GM12878 (cell line): ENCODE results near the gene TBC1D3. TPM values are rescaled to one million over a fixed set of nuclear protein-coding genes. Genes with fewer than 3 reads are reported as not detected.
"Not testable (repeated sequence)": the region's sequence is repeated elsewhere in the genome, so short reads cannot be mapped to it uniquely, and the experiment has no call there.

Experiments
- ATAC-seq: fragments of 200-7000 bp; cut with Tn5 transposase; 3 replicates; pipeline ENCODE4 v1.9.1; 2020; ENCODE audit warnings: mild to moderate bottlenecking, moderate library complexity
- Bru-seq: library from RNA; stranded (reverse); fragments of 400-500 nt; gene quantifications from one replicate; lab custom pipeline; 2021; lab: Mats Ljungman, UMichigan
- BruChase-seq, 2 experiments: library from RNA; stranded (reverse); fragments of 400-500 nt; gene quantifications; one replicate each; lab custom pipeline; 2021; lab: Mats Ljungman, UMichigan
- BruUV-seq: library from RNA; stranded (reverse); fragments of 400-500 nt; replicated peaks from 2 replicates; lab custom pipeline; 2021; lab: Mats Ljungman, UMichigan
- CTCF ChIA-PET: fragments of 300-600 bp; sonication (Branson Sonifier 250); formaldehyde crosslinking; extraction: SDS; loops from one replicate; lab custom pipeline; 2021; ENCODE audit warnings: inconsistent platforms; lab: Yijun Ruan, JAX
- POLR2A ChIA-PET: fragments of 350-600 bp; formaldehyde crosslinking; extraction: SDS; loops from one replicate; lab custom pipeline; 2021; ENCODE audit warnings: inconsistent platforms; lab: Charles Lee
- RAD21 ChIA-PET: fragments of 300-600 bp; sonication (Branson Sonifier 250); formaldehyde crosslinking; loops from one replicate; lab custom pipeline; 2023; ENCODE audit warnings: antibody characterized with exemption; ENCODE audit not compliant: unreplicated experiment; lab: Charles Lee
- SMC1A ChIA-PET: fragments of 300-600 bp; sonication (Branson Sonifier 250); formaldehyde crosslinking; loops from one replicate; lab custom pipeline; 2023; ENCODE audit not compliant: unreplicated experiment, uncharacterized antibody; lab: Charles Lee
- DNase-seq: peaks from one replicate; pipeline ENCODE4 v3.0.0-alpha.2; 2011; ENCODE audit warnings: low read depth, low spot score
- FAIRE-seq: peaks from 3 replicates; lab custom pipeline; 2011; peaks lifted over from hg19 to GRCh38; lab: Jason Lieb, UNC
- H2AFZ ChIP-seq: 2 replicates; pipeline ENCODE4 v1.6.0; 2011; ENCODE audit warnings: low read depth, low read length, control low read depth; ENCODE audit not compliant: control insufficient read depth
- H3K27ac ChIP-seq: 2 replicates; pipeline ENCODE4 v1.5.1; 2011; ENCODE audit warnings: control low read depth; ENCODE audit not compliant: control insufficient read depth, insufficient read depth
- H3K27me3 ChIP-seq, 2 experiments: replicated peaks in 1 of 2; 2 replicates each; pipeline versions ENCODE4 v1.6.0 to v1.6.1; 2011; ENCODE audit warnings: low read length in 1 of 2; ENCODE audit not compliant: control insufficient read depth in 2 of 2, insufficient read depth in 2 of 2
- H3K36me3 ChIP-seq, 2 experiments: 2 replicates each; pipeline ENCODE4 v1.5.1; 2011; ENCODE audit warnings: low read length in 1 of 2; ENCODE audit not compliant: control insufficient read depth in 2 of 2, insufficient read depth in 2 of 2
- H3K4me1 ChIP-seq: 2 replicates; pipeline ENCODE4 v1.6.1; 2011; ENCODE audit warnings: mild to moderate bottlenecking, low read length, moderate library complexity, mixed read lengths; ENCODE audit not compliant: control insufficient read depth, insufficient read depth
- H3K4me2 ChIP-seq: 2 replicates; pipeline ENCODE4 v1.6.0; 2011; ENCODE audit warnings: control low read depth; ENCODE audit not compliant: control insufficient read depth, insufficient read depth
- H3K4me3 ChIP-seq: fragments of 200-600 bp; sonication (generic); 2 replicates; pipeline ENCODE4 v1.5.1; 2016
- H3K79me2 ChIP-seq: 2 replicates; pipeline ENCODE4 v1.6.0; 2011; ENCODE audit warnings: low read length; ENCODE audit not compliant: control insufficient read depth, insufficient read depth
- H3K9ac ChIP-seq: 2 replicates; pipeline ENCODE4 v1.8.0; 2011; ENCODE audit warnings: low read length, control low read depth, mixed read lengths; ENCODE audit not compliant: control insufficient read depth, insufficient read depth
- H3K9me3 ChIP-seq: replicated peaks from 3 replicates; pipeline ENCODE4 v1.5.1; 2011; ENCODE audit warnings: mild to moderate bottlenecking, low read length; ENCODE audit not compliant: control insufficient read depth, insufficient read depth
- H4K20me1 ChIP-seq: 2 replicates; pipeline ENCODE4 v1.6.0; 2011; ENCODE audit not compliant: control insufficient read depth, insufficient read depth
- WGBS: methylation state at CpG from one replicate; pipeline ENCODE4 v1.1.6; 2016; ENCODE audit warnings: low lambda C conversion rate; ENCODE audit not compliant: insufficient replicate concordance, insufficient coverage; ENCODE audit errors: missing lambda C conversion rate; 5-methylcytosine and 5-hydroxymethylcytosine counted together
- in situ Hi-C: fragments of 300-500 bp; cut with MboI; formaldehyde crosslinking; loops from 9 replicates; pipeline ENCODE4 v1.14.3; 2018; ENCODE audit warnings: mixed read lengths
- intact Hi-C: fragments of 100-400 bp; cut with micrococcal nuclease; formaldehyde crosslinking; loops from one replicate; pipeline ENCODE4 v1.14.2; 2022; ENCODE audit not compliant: unreplicated experiment
- long read RNA-seq, 2 experiments: library from polyadenylated mRNA; unstranded; transcript quantifications; one replicate each; pipeline ENCODE4 v2.0.0, GENCODE V29; 2019 to 2020
- polyA minus RNA-seq, 3 experiments: library from RNA; depleted of rRNA, polyadenylated mRNA; stranded (reverse); fragments of >200 nt; gene quantifications; 2 replicates each; pipeline ENCODE4 v1.2.3, GENCODE V29; 2011
- polyA plus RNA-seq, 11 experiments: library from polyadenylated mRNA; depleted of rRNA in 4 of 11; unstranded in 6 of 11; stranded (reverse) in 5 of 11; fragments of >200 nt; fragmentation: Nextera tagmentation in 4 of 11; fragmentation: Illumina TruSeq in 1 of 11; extraction: Ambion mirVana in 4 of 11; extraction: Trizol in 1 of 11; gene quantifications; 1 replicate in 1 of 11; 2 replicates in 10 of 11; pipeline versions ENCODE4 v1.2.1 to v1.2.3, GENCODE V29; 2011 to 2016; ENCODE audit warnings: inconsistent platforms in 2 of 11, missing spikeins in 2 of 11, low read depth in 1 of 11
- total RNA-seq, 4 experiments: library from RNA; depleted of rRNA in 3 of 4; stranded (reverse); fragments of >200 nt in 3 of 4; fragmentation: Illumina TruSeq in 1 of 4; extraction: Trizol in 1 of 4; gene quantifications; 2 replicates each; pipeline versions ENCODE4 v1.2.1 to v1.2.3, GENCODE V29; 2013 to 2021

The TBC1D3 gene
- total RNA-seq (2013; cell fraction: nucleolus; rRNA removed): not detected in 2 replicates
- total RNA-seq (2014; rRNA removed): not detected in 2 replicates
- not detected in 2 replicates for total RNA-seq (2014; rRNA removed; fragmentation: Illumina TruSeq; extraction: Trizol)
- not detected in 2 replicates for total RNA-seq (2021)
- polyA plus RNA-seq (2011; ENCODE audit: low read depth): not detected
- polyA plus RNA-seq (2011; rRNA removed): 0.03 and 0.16 TPM in 2 replicates
- polyA plus RNA-seq (2011; cell fraction: cytosol; rRNA removed): not detected in 2 replicates
- not detected in 2 replicates for polyA plus RNA-seq (2011; cell fraction: nucleus; rRNA removed)
- not detected in 2 replicates for polyA plus RNA-seq (2012)
- polyA plus RNA-seq (2014; fragmentation: Illumina TruSeq; extraction: Trizol): not detected in 2 replicates
- not detected for polyA plus RNA-seq (2014; fragmentation: Nextera tagmentation; extraction: Ambion mirVana)
- polyA plus RNA-seq (2014; rRNA removed): not detected in 2 replicates
- polyA plus RNA-seq (2016; fragmentation: Nextera tagmentation; extraction: Ambion mirVana): not detected
- polyA minus RNA-seq (2011; rRNA and poly(A)+ RNA removed): not detected in 2 replicates
- polyA minus RNA-seq (2011; cell fraction: cytosol; rRNA and poly(A)+ RNA removed): not detected in 2 replicates
- not detected in 2 replicates for polyA minus RNA-seq (2011; cell fraction: nucleus; rRNA and poly(A)+ RNA removed)
- percentile 19 among the genes with signal in this experiment for Bru-seq, nascent RNA
- BruChase-seq, experiment 1, labeled RNA remaining after a 6-hour chase: percentile 24 among the genes with signal in this experiment
- percentile 23 among the genes with signal in this experiment for BruChase-seq, experiment 2, labeled RNA remaining after a 2-hour chase
- long read RNA-seq, experiment 1: 0 reads
- long read RNA-seq, experiment 2: 0 reads

- H4K20me1 ChIP-seq, H2AFZ ChIP-seq, in situ Hi-C loops, H3K27ac ChIP-seq, H3K9ac ChIP-seq, H3K4me1 ChIP-seq, CTCF ChIA-PET, FAIRE-seq, BruUV-seq, ATAC-seq, H3K4me3 ChIP-seq, RAD21 ChIA-PET, intact Hi-C loops, DNase-seq, H3K79me2 ChIP-seq, POLR2A ChIA-PET, H3K9me3 ChIP-seq, H3K4me2 ChIP-seq, H3K36me3 ChIP-seq, SMC1A ChIA-PET, H3K27me3 ChIP-seq: not testable (repeated sequence)
- no CpG with 5 or more reads among the region's 10 CpGs for WGBS
Measured at GRCh38 chr17:38192455-38192854, at the start of gene TBC1D3. Gene TBC1D3, minus strand, starts transcription at chr17:38192555. Its CDS starts 1,526 bp downstream, at chr17:38191029.

- H3K79me2 ChIP-seq, H3K4me1 ChIP-seq, POLR2A ChIA-PET, H3K9me3 ChIP-seq, in situ Hi-C loops, H2AFZ ChIP-seq, H3K27me3 ChIP-seq, intact Hi-C loops, RAD21 ChIA-PET, DNase-seq, H3K9ac ChIP-seq, H3K36me3 ChIP-seq, CTCF ChIA-PET, FAIRE-seq, H3K27ac ChIP-seq, H3K4me2 ChIP-seq, SMC1A ChIA-PET, BruUV-seq, H3K4me3 ChIP-seq, H4K20me1 ChIP-seq, ATAC-seq: not testable (repeated sequence)
- no CpG with 5 or more reads among the region's 1 CpG for WGBS
Measured at GRCh38 chr17:38232790-38233189, 40.4 kb upstream of the TBC1D3 start.

- H3K9ac ChIP-seq, RAD21 ChIA-PET, POLR2A ChIA-PET, H3K4me1 ChIP-seq, H3K36me3 ChIP-seq, H2AFZ ChIP-seq, intact Hi-C loops, SMC1A ChIA-PET, H4K20me1 ChIP-seq, H3K9me3 ChIP-seq, BruUV-seq, CTCF ChIA-PET, H3K27me3 ChIP-seq, ATAC-seq, H3K4me3 ChIP-seq, H3K4me2 ChIP-seq, FAIRE-seq, in situ Hi-C loops, H3K79me2 ChIP-seq, H3K27ac ChIP-seq, DNase-seq: not testable (repeated sequence)
- no CpG with 5 or more reads among the region's 2 CpGs for WGBS
Measured at GRCh38 chr17:38225844-38226495, 33.6 kb upstream of the TBC1D3 start.
